GM12878 (cell line): ENCODE data around the gene TLK2. TPM values are rescaled to one million over a fixed set of nuclear protein-coding genes. Genes with fewer than 3 reads are reported as not detected.

ENCODE experiments used
- ATAC-seq: fragments of 200-7000 bp; cut with Tn5 transposase; 3 replicates; pipeline ENCODE4 v1.9.1; 2020; ENCODE audit warnings: mild to moderate bottlenecking, moderate library complexity
- BruUV-seq: library from RNA; stranded (reverse); fragments of 400-500 nt; replicated peaks from 2 replicates; lab custom pipeline; 2021; lab: Mats Ljungman, UMichigan
- CTCF ChIA-PET: fragments of 300-600 bp; sonication (Branson Sonifier 250); formaldehyde crosslinking; extraction: SDS; loops from one replicate; lab custom pipeline; 2021; ENCODE audit warnings: inconsistent platforms; lab: Yijun Ruan, JAX
- POLR2A ChIA-PET: fragments of 350-600 bp; formaldehyde crosslinking; extraction: SDS; loops from one replicate; lab custom pipeline; 2021; ENCODE audit warnings: inconsistent platforms; lab: Charles Lee
- RAD21 ChIA-PET: fragments of 300-600 bp; sonication (Branson Sonifier 250); formaldehyde crosslinking; loops from one replicate; lab custom pipeline; 2023; ENCODE audit warnings: antibody characterized with exemption; ENCODE audit not compliant: unreplicated experiment; lab: Charles Lee
- SMC1A ChIA-PET: fragments of 300-600 bp; sonication (Branson Sonifier 250); formaldehyde crosslinking; loops from one replicate; lab custom pipeline; 2023; ENCODE audit not compliant: unreplicated experiment, uncharacterized antibody; lab: Charles Lee
- DNase-seq: peaks from one replicate; pipeline ENCODE4 v3.0.0-alpha.2; 2011; ENCODE audit warnings: low read depth, low spot score
- FAIRE-seq: peaks from 3 replicates; lab custom pipeline; 2011; peaks lifted over from hg19 to GRCh38; lab: Jason Lieb, UNC
- H2AFZ ChIP-seq: 2 replicates; pipeline ENCODE4 v1.6.0; 2011; ENCODE audit warnings: low read depth, low read length, control low read depth; ENCODE audit not compliant: control insufficient read depth
- H3K27ac ChIP-seq: 2 replicates; pipeline ENCODE4 v1.5.1; 2011; ENCODE audit warnings: control low read depth; ENCODE audit not compliant: control insufficient read depth, insufficient read depth
- H3K27me3 ChIP-seq, 2 experiments: replicated peaks in 1 of 2; 2 replicates each; pipeline versions ENCODE4 v1.6.0 to v1.6.1; 2011; ENCODE audit warnings: low read length in 1 of 2; ENCODE audit not compliant: control insufficient read depth in 2 of 2, insufficient read depth in 2 of 2
- H3K36me3 ChIP-seq, 2 experiments: 2 replicates each; pipeline ENCODE4 v1.5.1; 2011; ENCODE audit warnings: low read length in 1 of 2; ENCODE audit not compliant: control insufficient read depth in 2 of 2, insufficient read depth in 2 of 2
- H3K4me1 ChIP-seq: 2 replicates; pipeline ENCODE4 v1.6.1; 2011; ENCODE audit warnings: mild to moderate bottlenecking, low read length, moderate library complexity, mixed read lengths; ENCODE audit not compliant: control insufficient read depth, insufficient read depth
- H3K4me2 ChIP-seq: 2 replicates; pipeline ENCODE4 v1.6.0; 2011; ENCODE audit warnings: control low read depth; ENCODE audit not compliant: control insufficient read depth, insufficient read depth
- H3K4me3 ChIP-seq: fragments of 200-600 bp; sonication (generic); 2 replicates; pipeline ENCODE4 v1.5.1; 2016
- H3K79me2 ChIP-seq: 2 replicates; pipeline ENCODE4 v1.6.0; 2011; ENCODE audit warnings: low read length; ENCODE audit not compliant: control insufficient read depth, insufficient read depth
- H3K9ac ChIP-seq: 2 replicates; pipeline ENCODE4 v1.8.0; 2011; ENCODE audit warnings: low read length, control low read depth, mixed read lengths; ENCODE audit not compliant: control insufficient read depth, insufficient read depth
- H3K9me3 ChIP-seq: replicated peaks from 3 replicates; pipeline ENCODE4 v1.5.1; 2011; ENCODE audit warnings: mild to moderate bottlenecking, low read length; ENCODE audit not compliant: control insufficient read depth, insufficient read depth
- H4K20me1 ChIP-seq: 2 replicates; pipeline ENCODE4 v1.6.0; 2011; ENCODE audit not compliant: control insufficient read depth, insufficient read depth
- ATF2 ChIP-seq: IDR thresholded peaks from 2 replicates; pipeline ENCODE4 v1.6.1; 2012; ENCODE audit warnings: low read length, inconsistent platforms
- CBX5 ChIP-seq: sonication (generic); IDR thresholded peaks from 2 replicates; pipeline ENCODE4 v1.6.1; 2016; ENCODE audit warnings: low read depth, moderate library complexity, mild to moderate bottlenecking, inconsistent platforms
- EZH2 ChIP-seq: IDR thresholded peaks from 2 replicates; pipeline ENCODE4 v1.6.1; 2012; ENCODE audit warnings: low read depth, mild to moderate bottlenecking, control low read depth, inconsistent platforms, low read length, borderline replicate concordance; ENCODE audit not compliant: control insufficient read depth
- IRF3 ChIP-seq: fragments of 450-650 bp; IDR thresholded peaks from 2 replicates; pipeline ENCODE4 v1.6.1; 2014; ENCODE audit warnings: mild to moderate bottlenecking
- LARP7 ChIP-seq: fragments of 450-650 bp; IDR thresholded peaks from 2 replicates; pipeline ENCODE4 v1.6.1; 2017; ENCODE audit warnings: mild to moderate bottlenecking
- MTA3 ChIP-seq: IDR thresholded peaks from 2 replicates; pipeline ENCODE4 v1.6.1; 2012; ENCODE audit warnings: low read length, inconsistent platforms, borderline replicate concordance
- NR2C1 ChIP-seq: fragments of 450-650 bp; IDR thresholded peaks from 2 replicates; pipeline ENCODE4 v1.6.1; 2017; ENCODE audit warnings: antibody characterized with exemption, mild to moderate bottlenecking, moderate library complexity
- POLR2A ChIP-seq: IDR thresholded peaks from 2 replicates; pipeline ENCODE4 v1.6.1; 2011; ENCODE audit warnings: low read depth, mild to moderate bottlenecking, low read length
- RB1 ChIP-seq: fragments of 450-650 bp; formaldehyde crosslinking; IDR thresholded peaks from 2 replicates; pipeline ENCODE4 v1.6.1; 2017; ENCODE audit warnings: mild to moderate bottlenecking, borderline replicate concordance
- RUNX3 ChIP-seq: IDR thresholded peaks from 2 replicates; pipeline ENCODE4 v1.6.1; 2012; ENCODE audit warnings: low read length, inconsistent platforms
- SKIL ChIP-seq: fragments of 450-650 bp; IDR thresholded peaks from 2 replicates; pipeline ENCODE4 v1.6.1; 2017; ENCODE audit warnings: mild to moderate bottlenecking, low read depth, inconsistent platforms; ENCODE audit not compliant: poor library complexity, severe bottlenecking
- ZBED1 ChIP-seq: IDR thresholded peaks from 2 replicates; pipeline ENCODE4 v1.6.1; 2016; ENCODE audit warnings: borderline replicate concordance
- ZNF274 ChIP-seq: IDR thresholded peaks from one replicate; pipeline ENCODE4 v1.8.0; 2011; ENCODE audit not compliant: insufficient read length, insufficient read depth
- ZSCAN29 ChIP-seq: fragments of 450-650 bp; IDR thresholded peaks from 2 replicates; pipeline ENCODE4 v1.6.1; 2017; ENCODE audit warnings: mild to moderate bottlenecking, moderate library complexity
- WGBS: methylation state at CpG from one replicate; pipeline ENCODE4 v1.1.6; 2016; ENCODE audit warnings: low lambda C conversion rate; ENCODE audit not compliant: insufficient replicate concordance, insufficient coverage; ENCODE audit errors: missing lambda C conversion rate; 5-methylcytosine and 5-hydroxymethylcytosine counted together
- in situ Hi-C: fragments of 300-500 bp; cut with MboI; formaldehyde crosslinking; loops from 9 replicates; pipeline ENCODE4 v1.14.3; 2018; ENCODE audit warnings: mixed read lengths
- intact Hi-C: fragments of 100-400 bp; cut with micrococcal nuclease; formaldehyde crosslinking; loops from one replicate; pipeline ENCODE4 v1.14.2; 2022; ENCODE audit not compliant: unreplicated experiment
- polyA plus RNA-seq, 11 experiments: library from polyadenylated mRNA; depleted of rRNA in 4 of 11; unstranded in 6 of 11; stranded (reverse) in 5 of 11; fragments of >200 nt; fragmentation: Nextera tagmentation in 4 of 11; fragmentation: Illumina TruSeq in 1 of 11; extraction: Ambion mirVana in 4 of 11; extraction: Trizol in 1 of 11; gene quantifications; 1 replicate in 1 of 11; 2 replicates in 10 of 11; pipeline versions ENCODE4 v1.2.1 to v1.2.3, GENCODE V29; 2011 to 2016; ENCODE audit warnings: inconsistent platforms in 2 of 11, missing spikeins in 2 of 11, low read depth in 1 of 11
- total RNA-seq, 4 experiments: library from RNA; depleted of rRNA in 3 of 4; stranded (reverse); fragments of >200 nt in 3 of 4; fragmentation: Illumina TruSeq in 1 of 4; extraction: Trizol in 1 of 4; gene quantifications; 2 replicates each; pipeline versions ENCODE4 v1.2.1 to v1.2.3, GENCODE V29; 2013 to 2021

The TLK2 gene
- total and polyA plus RNA-seq, 10 of the 15 experiments (the other 5 are each of a cell fraction or from before 2014, with no cell fraction given): 12.1 to 51.2 (median 27.5) TPM

GRCh38 chr17:62637809-62638208 is 159.2 kb downstream of the TLK2 start:
- ATAC-seq: no peak
- H3K79me2 ChIP-seq: no peaks in the 10 kb centered on the region
- BruUV-seq: no TSS peak
- no peaks in the 10 kb centered on the region for H3K9me3 ChIP-seq
- FAIRE-seq: no peak
- H3K4me2 ChIP-seq: no peak overlapping the region
- no peaks in the 10 kb centered on the region for H4K20me1 ChIP-seq
- no peaks in the 10 kb centered on the region for H3K4me1 ChIP-seq
- H3K36me3 ChIP-seq: no peaks in the 10 kb centered on the region
- in situ Hi-C loops (no loop called here), intact Hi-C loops (no loop called here)
- H2AFZ ChIP-seq: no peak overlapping the region
- ChIA-PET RAD21 (no interaction called here), CTCF (interaction anchor here (0.7 kb wide), 1 partner anchor 16 kb away, joined by 4 read pairs; no protein-coding TSS in a partner anchor), POLR2A (no interaction called here), SMC1A (interaction anchor here (1.1 kb wide), 2 partner anchors 9 to 36 kb away, joined by 3 read pairs; no protein-coding TSS in a partner anchor)
- H3K27ac ChIP-seq: no peak overlapping the region
- no peak for DNase-seq
- 68% methylated on average over 9 of the region's 9 CpGs for WGBS
- H3K9ac ChIP-seq: no peak overlapping the region
- no peaks in the 10 kb centered on the region for H3K27me3 ChIP-seq
- H3K4me3 ChIP-seq: no peak overlapping the region
- no peak for TF ChIP-seq ZSCAN29
- TF ChIP-seq MTA3: no peak
- TF ChIP-seq IRF3: no peak

- Histone ChIP-seq H4K20me1 (no peaks in the 10 kb centered on the region), H3K9me3 (no peaks in the 10 kb centered on the region), H3K9ac (no peak overlapping the region), H3K4me2 (no peak overlapping the region), H3K27me3 (no peaks in the 10 kb centered on the region), H3K4me1 (no peaks in the 10 kb centered on the region), H3K79me2 (no peaks in the 10 kb centered on the region), H2AFZ (no peak overlapping the region), H3K4me3 (no peak overlapping the region), H3K36me3 (no peaks in the 10 kb centered on the region), H3K27ac (no peak overlapping the region)
- FAIRE-seq (no peak), DNase-seq (no peak), ATAC-seq (no peak)
- POLR2A ChIA-PET: no interaction called here
- WGBS: 45% methylated on average over 8 of the region's 10 CpGs
- SMC1A ChIA-PET: no interaction called here
- in situ Hi-C loops (no loop called here), intact Hi-C loops (no loop called here)
- CTCF ChIA-PET: interaction anchor here (0.6 kb wide), 1 partner anchor 287 kb away, joined by 3 read pairs; no protein-coding TSS in a partner anchor
- RAD21 ChIA-PET: interaction anchor here (1.0 kb wide), 1 partner anchor 219 kb away, joined by 3 read pairs; no protein-coding TSS in a partner anchor
- no TSS peak for BruUV-seq
- TF ChIP-seq SKIL (no peak), ATF2 (no peak), EZH2 (no peak), POLR2A (no peak), ZBED1 (no peak), CBX5 (no peak), NR2C1 (no peak), RUNX3 (no peak), LARP7 (no peak), RB1 (no peak), ZNF274 (no peak)
Observed at GRCh38 chr17:62641153-62641552, 162.5 kb downstream of the TLK2 start.
